Activated CD4-positive, CD25-positive, alpha-beta regulatory T cell treated with anti-CD3 and anti-CD28 coated beads, Interleukin-2, amount 50 U/mL, for 72 hours (primary cell): ENCODE results near the gene FAM13A.
"Not testable (repeated sequence)": the region's sequence is repeated elsewhere in the genome, so short reads cannot be mapped to it uniquely, and the experiment has no call there.

ENCODE experiments used
- DNase-seq: peaks from one replicate; pipeline ENCODE4 v3.0.0; 2021

The FAM13A gene

DNA sequence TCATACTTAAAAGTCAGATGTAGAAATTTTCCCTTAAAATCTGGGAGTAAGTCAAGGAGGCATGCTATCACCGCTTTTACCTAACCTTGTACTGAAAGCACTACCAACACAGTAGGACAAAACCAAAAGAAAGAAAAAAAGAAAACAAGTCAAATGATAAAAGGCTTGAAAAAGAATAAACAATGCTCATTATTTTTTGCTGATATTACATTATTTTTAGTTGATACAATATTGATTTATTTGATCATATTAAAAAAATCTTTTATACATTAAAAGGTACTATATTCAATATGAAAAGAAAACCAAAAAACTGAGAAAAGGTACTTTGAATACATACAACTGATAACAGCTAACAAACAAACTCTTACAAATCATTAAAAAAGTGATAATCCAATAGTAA, 164.3 kb downstream of the FAM13A start:
- DNase-seq, result no peak

DNA sequence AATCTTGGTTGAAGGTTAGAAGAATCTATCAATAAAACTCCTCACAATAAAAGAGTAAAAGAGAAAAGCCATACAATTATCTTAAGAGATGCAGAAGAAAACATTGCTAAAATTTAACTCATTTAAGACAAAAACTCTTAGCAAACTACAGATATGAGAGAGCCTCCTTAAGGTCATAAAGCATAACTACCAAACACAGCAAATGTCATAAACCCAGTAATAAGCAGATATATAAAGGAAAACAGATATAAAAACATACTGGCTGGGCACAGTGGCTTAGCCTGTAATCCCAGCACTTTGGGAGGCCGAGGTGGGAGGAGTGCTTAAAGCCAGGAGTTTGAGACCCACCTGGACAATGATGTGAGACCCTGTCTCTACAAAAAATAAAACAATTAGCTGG, 165.3 kb downstream of the FAM13A start:
- no peak for DNase-seq

DNA sequence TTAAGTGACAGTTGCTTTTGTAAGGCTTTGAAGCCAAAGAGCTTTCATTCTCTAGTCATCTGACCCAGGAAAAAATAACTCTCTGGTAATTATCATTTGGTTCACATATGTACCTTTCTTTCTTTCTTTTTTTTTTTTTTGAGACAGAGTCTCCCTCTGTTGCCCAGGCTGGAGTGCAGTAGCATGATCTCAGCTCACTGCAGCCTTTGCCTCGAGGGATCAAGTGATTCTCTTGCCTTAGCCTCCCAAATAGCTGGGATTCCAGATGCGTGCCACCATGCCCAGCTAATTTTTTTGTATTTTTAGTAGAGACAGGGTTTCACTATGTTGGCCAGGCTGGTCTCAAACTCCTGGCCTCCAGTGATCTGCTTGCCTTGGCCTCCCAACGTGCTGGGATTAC, 169.6 kb downstream of the FAM13A start:
- DNase-seq, result not testable (repeated sequence)

DNA sequence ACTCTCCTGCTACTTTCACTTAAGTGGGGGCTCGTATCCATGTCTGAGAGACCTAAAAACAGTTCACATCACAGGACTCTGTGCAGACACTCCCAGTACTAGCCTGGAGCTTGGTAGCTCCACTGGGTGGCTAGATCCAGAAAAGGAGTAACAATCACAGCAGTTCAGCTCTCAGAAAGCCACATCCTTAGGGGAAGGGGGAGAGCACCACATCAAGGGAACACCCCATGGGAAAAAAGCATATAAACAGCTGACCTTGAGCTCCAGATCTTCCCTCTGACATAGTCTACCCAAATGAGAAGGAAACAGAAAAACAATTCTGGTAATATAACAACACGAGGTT, 175.8 kb downstream of the FAM13A start:
- DNase-seq, result no peak

DNA sequence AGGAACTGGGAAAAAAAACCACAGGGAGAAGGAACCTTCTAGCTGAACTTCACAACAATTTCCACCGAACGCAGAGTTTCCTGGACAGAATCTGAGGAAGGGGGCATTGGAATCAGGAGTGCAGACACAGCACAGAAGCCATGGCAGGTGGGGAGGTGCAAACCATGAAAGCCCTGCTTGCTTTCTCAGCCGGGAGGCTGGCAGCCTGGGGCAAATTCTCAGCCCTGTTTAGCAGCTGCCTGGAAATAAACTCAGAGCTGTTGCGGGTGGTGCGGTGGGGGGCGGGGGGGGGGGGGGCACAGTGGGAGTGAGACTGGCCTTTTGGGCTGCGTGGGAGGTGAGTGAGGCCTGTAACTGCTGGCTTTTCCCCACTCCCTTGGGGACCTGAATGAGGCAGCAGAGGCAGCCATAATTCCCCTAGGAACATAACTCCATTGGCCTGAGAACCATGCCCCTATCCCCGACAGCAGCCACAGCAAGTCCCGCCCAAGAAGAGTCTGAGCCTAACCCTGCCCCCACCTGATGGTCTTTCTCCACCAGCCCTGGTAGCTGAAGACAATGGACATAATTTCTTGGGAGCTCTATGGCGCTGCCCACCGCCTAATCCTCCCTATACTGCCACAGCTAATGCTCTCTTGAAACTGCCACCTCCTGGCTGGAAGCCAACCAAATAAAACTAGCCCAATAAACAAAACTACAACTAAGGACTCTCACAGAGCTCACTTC, 176.3 kb downstream of the FAM13A start:
- DNase-seq, result no peak

DNA sequence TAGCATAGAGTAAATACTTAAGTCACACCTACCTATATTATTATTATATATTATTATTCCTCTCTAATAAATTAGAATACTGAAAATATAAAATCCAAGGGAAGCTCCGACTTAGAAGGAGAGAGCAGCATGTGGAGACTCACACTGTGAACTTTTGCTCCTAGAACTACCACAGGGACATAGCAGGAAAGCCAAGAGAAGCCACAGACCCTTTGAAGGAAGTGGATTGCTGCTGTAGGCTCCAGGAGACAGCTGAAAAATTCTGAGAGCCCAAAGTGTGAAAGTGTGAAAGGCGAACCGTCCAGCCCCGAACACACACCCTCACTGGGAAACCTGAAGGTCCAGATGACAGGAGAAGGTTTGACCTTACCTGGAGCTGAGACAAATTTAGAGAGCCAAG, 177.0 kb downstream of the FAM13A start:
- DNase-seq, result no peak

DNA sequence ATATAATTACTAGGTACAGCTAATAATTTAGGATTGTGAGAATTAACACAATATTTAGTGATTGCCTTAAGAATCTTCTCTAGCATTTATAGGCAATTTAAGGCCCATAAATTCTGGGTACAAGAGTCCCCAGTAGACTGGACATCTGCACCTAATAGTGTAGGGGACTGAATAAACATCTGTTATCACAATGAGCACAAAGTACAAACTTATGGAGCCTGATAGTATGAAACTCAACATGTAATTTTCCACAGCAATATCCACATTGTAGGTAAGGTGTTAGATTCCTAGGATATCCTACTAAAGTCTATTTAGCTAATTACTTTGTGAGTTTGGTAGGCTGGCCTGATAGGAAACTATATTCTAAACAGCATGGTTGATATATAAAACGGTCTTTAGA, 178.3 kb downstream of the FAM13A start:
- DNase-seq, result no peak

DNA sequence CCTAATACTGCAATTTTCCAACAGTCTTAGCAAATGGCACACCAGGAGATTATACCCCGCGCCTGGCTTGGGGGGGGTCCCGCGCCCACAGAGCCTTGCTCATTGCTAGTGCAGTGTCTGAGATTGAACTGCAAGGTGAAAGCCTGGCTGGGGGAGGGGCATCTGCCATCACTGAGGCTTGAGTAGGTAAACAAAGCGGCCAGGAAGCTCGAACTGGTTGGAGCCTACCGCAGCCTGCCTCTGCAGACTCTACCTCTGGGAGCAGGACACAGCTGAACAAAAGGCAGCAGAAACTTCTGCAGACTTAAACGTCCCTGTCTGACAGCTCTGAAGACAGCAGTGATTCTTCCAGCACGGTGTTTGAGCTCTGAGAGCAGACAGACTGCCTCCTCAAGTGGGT, 186.6 kb downstream of the FAM13A start:
- DNase-seq, result no peak

DNA sequence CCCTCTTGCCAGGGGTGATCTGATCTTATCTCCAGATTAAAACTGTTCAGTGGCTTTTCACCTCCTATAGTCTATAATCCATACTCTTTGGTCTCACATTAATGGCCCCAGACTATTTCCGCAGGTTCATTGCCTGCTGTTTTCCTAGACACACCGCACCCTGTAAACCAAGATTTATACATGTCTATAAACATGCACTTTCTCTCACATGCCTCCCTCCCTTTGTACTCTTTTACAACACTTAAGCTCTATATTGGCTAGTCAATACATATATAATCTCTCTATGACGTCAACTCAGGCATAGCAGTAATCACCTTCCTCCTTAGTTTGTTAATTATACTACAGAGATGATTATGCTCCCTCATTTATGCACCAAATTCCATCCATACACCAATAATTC, 188.5 kb downstream of the FAM13A start:
- DNase-seq, result no peak

DNA sequence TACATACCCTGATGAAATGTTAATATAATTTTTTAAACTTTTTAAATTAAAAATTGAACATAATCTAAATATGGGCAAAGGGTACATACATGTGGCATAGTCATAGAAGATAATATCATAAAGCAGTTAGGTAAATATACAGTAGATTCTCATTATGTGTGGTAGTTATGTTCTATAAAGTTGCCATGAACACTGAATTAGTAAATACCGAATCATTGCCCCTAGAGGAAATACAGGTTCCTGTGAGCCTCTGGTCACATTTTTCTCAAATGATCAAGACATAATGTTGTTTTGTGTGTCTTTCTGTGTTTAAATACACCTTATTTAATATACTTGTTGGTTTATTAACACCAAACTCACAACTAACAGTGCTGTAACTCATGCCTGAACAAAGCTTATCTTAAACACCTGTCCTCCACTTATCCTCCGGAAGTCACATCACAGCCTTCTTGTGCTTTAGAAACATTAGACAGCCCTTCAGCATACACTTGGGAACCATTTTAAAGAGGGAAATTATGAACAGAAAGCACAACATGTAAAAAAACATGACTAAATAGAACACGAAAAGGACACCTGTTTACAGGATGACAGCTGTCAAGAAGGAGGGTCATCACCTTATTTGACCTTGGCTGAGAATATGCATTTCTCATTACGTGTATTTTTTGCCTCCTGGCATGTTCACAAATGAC, 190.0 kb downstream of the FAM13A start:
- no peak for DNase-seq

DNA sequence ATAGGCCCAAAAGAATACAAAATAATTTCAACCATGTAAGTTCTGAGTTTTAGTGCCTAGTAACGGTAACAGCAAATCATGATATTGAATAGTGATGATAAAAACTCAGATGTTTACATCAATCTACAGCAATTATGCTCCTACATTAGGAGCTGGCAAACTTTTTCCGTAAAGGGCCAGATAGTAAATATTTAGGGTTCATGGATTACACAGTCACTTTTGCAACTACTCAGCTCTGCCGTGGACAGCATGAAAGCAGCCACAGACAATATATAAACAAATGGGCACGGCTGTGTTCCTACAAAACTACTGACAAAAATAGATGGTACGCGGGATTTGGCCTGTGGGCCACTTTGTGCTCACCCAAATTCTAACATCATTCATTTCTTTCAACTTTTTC, 191.5 kb downstream of the FAM13A start:
- no peak for DNase-seq

DNA sequence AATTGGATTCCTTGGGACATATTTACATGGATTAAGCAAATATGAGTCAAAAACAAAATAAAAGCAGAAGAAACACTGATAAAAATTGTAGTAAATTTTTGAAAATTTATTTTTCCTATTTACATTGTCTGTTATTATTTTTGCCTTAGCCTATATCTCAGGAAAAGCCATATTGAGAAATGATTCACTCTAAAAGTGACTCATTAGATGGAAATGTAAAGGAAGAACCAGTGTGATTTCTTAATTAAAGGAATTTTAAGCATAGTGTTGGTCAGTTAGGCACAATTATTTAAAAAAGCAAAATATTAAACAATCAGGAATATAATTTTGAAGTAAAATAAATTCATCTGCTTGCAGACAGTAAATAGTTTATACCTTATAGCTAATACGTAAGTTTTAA, 191.9 kb downstream of the FAM13A start:
- DNase-seq, result no peak

DNA sequence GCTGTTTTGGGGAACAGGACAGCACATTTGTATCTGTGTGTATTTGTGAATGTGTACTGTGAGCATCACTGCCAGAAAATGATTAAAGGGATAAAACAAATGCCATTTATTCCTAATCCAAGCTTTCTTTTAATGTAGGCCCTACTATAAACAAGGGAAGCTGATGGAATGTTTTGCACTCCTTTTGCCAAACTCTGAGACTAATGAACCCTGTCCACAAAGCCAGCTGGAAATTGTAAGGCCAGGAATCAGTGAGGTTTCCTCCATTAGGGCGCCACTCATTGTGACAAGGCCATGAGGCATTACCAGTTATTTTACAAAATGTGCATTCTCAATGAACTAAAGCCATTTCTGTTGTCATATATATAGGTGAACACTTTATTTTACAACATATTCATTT, 196.4 kb downstream of the FAM13A start:
- no peak for DNase-seq

DNA sequence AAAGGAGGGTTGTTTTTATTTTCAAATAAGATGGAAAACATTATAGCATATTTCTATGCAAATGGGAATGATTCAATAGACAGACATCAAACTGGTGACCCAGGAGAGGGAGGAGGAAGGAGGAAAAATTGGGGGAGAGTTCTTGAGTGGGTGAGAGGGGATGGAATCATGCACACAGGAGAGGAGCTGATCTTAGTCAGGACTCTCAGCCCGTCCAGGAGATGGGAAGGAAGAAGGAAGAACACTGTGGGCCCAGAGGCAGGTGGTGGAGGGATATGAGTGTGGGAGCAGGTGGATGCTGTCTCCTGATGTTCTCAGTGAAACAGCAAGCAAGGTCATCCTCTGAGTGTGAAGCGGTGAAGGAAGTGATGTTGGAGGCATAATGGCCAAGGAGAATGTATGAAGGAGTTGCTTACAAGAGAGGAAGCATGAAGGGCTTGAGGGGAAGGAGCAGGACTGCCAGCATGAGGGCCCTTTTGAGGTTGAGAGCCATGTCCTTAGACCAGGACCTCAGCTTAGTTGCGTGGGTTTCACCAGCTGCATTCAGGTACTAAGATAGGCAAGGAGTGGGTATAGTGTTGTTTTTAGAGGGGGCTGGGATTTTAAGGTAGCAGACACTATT, 197.7 kb downstream of the FAM13A start:
- no peak for DNase-seq

DNA sequence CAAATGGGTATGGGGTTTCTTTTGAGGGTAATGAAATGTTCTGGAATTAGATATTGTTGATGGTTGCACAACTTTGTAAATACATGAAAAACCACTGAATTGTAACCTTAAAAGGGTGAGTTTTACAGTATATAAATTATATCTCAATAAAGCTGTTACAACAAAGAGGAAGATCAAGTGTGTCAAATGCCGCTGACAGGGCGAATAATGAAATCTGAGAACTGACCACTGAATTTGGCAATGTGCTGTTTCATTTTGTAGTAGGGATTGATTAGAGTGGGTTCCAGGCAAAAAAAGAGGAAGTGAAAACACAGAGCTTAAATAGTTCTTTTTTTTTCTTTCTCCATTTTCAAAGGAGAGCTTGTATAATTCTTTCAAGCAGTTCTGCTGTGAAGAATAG, 198.2 kb downstream of the FAM13A start:
- no peak for DNase-seq

DNA sequence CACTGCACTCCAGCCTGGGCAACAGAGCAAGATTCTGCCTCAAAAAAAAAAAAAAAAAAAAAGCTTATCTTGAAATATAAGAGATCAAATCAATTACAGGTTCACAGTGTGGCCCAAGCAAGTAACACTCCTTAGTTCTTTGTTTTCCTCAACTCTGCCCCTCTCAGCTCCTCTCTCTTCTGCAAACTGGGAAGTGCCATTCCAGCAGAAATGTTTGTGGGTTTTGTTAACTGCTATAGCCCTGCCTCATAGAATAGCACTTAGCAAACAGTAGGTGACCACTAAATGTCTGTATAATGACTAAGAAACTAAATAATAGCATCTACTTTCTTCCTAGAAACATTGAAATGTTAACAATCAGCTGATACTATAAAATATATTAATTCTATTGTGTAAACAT, 199.4 kb downstream of the FAM13A start:
- no peak for DNase-seq

DNA sequence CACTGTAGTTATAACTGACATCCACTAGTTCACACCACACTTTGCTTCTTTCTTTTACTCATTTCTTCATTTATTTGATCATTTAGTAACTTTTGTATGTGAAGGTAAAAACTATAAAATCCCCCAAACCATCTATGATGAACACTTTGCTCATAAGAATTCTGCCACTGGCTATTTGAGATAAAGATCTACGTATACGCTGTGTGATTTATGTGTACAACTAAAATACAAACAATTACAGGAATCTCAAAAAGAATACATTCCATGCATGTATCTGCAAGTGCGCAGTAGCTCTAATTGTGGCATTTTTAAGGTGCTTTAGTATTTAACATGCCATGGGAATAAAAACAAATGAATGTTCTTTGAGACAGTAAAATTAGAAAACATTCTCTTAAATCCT, 202.5 kb downstream of the FAM13A start:
- no peak for DNase-seq

DNA sequence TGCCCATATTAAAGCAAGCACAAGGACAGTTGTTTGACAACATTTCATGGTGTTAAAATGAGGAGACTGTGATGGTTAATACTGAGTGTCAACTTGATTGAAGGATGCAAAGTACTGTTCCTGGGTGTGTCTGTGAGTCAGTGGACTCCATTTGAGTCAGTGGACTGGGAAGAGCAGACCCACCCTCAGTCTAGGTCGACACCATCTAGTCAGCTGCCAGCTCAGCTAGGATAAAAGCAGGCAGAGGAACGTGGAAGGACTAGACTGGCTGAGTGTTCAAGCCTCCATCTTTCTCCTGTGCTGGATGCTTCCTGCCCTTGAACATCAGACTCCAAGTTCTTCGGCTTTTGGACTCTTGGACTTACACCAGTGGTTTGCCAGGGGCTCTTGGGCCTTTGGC, 203.4 kb downstream of the FAM13A start:
- not testable (repeated sequence) for DNase-seq

DNA sequence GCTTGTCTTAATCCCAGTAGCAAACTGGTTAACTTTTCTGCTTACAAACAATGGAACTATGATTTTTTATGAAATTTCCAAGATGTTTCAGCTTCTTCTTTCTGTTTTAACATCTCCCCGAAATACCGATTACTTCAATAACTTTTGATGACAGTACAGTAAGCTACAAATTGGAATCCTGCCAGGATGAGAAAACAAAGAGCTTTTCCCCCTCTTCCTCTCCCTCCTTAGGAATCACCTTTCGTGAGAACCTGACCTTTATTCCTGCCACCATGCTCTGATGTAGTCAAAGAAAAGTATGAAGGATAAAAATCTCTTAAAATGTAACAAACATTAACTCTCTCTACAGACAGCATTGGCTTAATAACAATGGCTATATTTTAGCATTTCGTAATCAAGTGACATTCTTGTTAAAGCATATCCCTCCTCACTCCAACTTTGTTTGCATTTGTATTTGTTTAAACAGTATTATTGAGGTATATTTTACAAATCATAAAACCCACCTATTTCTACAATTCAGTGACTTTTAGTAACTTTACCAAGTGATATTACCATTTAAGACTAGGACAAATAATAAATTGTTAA, 210.7 kb downstream of the FAM13A start:
- DNase-seq, result no peak

DNA sequence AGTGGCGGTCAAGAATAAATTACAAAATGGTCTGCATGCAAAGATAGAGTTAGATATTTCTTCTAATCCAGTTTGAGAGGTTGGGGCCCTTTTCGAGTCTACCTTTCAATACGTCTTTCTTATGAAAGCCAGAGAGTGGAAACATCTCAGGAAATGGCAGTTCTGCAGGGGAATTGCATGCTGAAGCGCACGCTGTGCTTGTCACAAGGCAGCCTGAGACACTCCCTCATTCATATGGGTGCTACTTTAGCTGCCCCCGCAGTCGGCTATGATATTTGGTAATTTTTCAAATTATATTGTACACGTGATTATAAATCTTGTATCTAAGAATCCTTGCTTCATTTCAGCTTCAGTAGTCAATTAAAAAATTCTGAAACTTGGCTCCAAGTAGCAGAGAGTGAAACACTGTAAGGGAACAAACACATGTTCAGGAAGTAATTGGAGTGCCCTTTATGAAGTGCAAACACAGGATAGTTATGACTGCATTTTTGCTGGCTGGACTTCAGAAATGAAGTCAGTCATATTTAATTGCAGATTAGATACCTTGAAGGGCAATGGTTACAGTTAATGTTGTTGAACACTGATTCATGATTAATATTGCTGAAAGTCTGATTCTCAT, 213.8 kb downstream of the FAM13A start:
- DNase-seq, result no peak

DNA sequence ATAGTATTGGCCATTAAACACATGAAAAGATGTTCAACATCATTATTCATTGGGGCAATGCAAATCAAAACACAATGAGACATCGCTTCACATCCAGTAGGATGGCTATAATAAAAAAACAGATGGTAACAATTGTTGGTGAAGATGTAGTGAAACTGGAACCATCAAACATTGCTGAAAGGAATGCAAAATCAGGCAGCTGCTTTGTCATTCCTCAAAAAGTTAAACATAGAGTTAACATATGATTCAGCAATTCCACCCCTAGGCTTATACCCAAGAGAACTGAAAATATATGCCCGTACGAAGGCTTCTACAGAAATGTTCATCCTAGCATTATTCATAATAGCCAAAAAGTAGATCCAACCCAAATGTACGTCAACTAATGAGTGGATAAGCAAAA, 215.3 kb downstream of the FAM13A start:
- DNase-seq, result no peak

DNA sequence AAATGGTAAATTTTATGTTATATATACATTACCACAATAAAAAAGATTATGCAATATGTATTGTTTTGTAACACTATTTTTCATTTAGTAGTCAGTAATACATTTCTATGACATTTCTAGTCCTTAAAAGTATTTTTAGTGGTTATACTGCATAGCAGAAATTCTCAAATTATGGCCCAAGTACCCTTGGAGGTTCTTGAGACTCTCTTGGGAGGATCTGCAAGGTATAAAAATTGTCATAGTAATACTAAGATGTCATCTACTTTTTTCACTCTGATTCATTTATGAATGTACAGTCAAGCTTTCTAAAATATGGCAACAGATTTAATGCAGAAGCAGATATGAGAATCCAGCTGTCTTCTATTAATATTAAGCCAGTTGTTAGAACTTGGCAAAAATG, 220.8 kb downstream of the FAM13A start:
- DNase-seq, result no peak

DNA sequence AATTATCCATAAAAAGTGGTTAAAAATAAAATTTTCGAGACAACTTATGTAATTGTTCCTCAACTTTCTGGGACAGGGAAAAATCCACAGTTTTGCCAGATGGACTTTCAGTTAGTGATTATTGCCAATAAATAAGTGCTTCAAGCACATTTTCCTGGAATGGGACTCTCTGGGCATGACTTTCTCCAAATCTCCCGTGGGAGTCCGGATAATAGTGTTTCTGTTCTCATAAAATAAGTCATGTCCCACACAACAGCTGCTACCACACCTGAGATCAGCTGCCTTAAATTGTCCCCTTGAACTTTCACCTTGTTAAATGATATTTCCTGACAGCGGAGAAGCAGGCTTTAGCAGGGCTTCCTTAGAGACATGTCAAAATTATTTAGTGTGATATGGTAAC, 226.0 kb downstream of the FAM13A start:
- no peak for DNase-seq

DNA sequence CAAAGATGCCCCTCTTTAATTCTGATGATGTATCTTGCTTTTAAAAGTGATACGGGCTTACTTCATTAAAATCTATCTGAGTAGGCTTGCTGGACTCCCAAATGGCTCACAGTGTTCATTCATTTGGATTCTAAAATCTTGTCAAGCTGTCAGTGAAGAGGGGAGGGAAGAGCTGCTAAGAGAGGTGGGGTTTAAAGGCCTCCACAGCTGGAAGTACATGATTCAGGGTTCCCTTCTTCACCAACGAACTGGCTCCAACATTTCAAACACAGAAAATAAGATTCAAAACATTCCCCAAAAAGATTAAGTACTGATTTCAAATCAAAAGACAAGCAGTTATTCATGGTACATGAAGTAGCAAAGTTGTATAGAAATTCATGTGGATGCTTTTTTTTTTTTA, 226.4 kb downstream of the FAM13A start:
- DNase-seq, result no peak
